ENCODE data around the gene CLTB. TPM values are rescaled to one million over a fixed set of nuclear protein-coding genes. Genes with fewer than 3 reads are reported as not detected.
A peak's percentile ranks its signal among the peaks of the same experiment; 100 is the strongest.

Gene CLTB
- polyA plus RNA-seq, 2 of the 4 experiments (the other 2 are of a cell fraction): 42.2 to 47.4 TPM

DNA sequence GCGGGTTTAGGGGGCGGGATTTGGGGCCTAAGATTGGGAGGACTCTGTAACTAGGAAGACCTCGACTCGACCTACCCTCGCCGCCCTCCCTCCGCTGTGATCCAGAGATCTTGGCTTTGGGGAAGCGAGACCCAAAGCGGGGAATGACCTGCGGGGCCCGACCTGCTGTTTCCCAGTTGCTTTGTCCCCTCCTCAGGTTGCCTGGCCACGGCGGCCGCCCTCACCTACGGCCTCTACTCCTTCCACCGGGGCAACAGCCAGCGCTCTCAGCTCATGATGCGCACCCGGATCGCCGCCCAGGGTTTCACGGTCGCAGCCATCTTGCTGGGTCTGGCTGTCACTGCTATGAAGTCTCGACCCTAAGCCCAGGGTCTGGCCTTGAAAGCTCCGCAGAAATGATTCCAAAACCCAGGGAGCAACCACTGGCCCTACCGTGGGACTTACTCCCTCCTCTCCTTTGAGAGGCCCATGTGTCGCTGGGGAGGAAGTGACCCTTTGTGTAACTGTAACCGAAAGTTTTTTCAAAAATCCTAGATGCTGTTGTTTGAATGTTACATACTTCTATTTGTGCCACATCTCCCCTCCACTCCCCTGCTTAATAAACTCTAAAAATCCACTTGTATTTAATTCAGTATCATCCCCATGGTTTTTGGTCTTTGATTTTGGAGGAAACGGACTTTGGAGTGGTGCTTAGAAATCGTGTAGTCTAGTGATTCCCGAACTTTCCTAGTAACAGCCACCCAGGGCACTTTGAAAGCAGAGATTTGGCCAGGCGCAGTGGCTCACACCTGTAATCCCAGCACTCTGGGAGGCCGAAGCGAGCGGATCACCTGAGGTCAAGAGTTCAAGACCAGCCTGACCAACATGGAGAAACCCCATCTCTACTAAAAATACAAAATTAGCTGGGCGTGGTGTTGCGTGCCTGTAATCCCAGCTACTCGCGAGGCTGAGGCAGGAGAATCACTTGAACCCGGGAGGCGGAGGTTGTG lies 26.9 kb downstream of the CLTB start:
- H3K4me2 ChIP-seq: peak overlapping the region; percentile 89
- peak overlapping the region; percentile 89 to 94 for H3K27ac ChIP-seq
- DNase-seq (ENCODE audit: low read depth in 1 of 2, low spot score in 1 of 2): no peak
- no peaks in the 10 kb centered on the region for H3K9me3 ChIP-seq
- ChIA-PET POLR2A (interaction anchor here (0.7 to 1.8 kb wide), 3 partner anchors 17 to 149 kb away, joined by 3 to 6 read pairs (median 5); partner anchors contain the start of gene FAF2), CTCF (interaction anchor here (0.6 kb wide), 1 partner anchor 216 kb away, joined by 3 read pairs; no protein-coding TSS in a partner anchor)
- peak overlapping the region; percentile 73 for H3K4me3 ChIP-seq
- peak; percentile 73 to 74 for ATAC-seq
- H3K4me1 ChIP-seq: peaks cover 16% of the 10 kb centered on the region
- FAIRE-seq: no peak
- TF ChIP-seq FOSB (CRISPR knock-in tag; IDR thresholded peaks at IDR 0.05) (no peak), EP300 (IDR thresholded peaks at IDR 0.05) (no peak), KDM5A (IDR thresholded peaks at IDR 0.05) (no peak), ESRRA (IDR thresholded peaks at IDR 0.05; ENCODE audit: borderline replicate concordance, low read length) (no peak), FOSL2 (IDR thresholded peaks at IDR 0.05) (no peak), FOSL2 (CRISPR knock-in tag; IDR thresholded peaks at IDR 0.05) (no peak), RARB (CRISPR knock-in tag; IDR thresholded peaks at IDR 0.05) (no peak), ATOH8 (CRISPR knock-in tag; IDR thresholded peaks at IDR 0.05; ENCODE audit: low read depth) (no peak), EHMT2 (IDR thresholded peaks at IDR 0.05; ENCODE audit: low read depth) (no peak), CHD4 (IDR thresholded peaks at IDR 0.05; ENCODE audit: borderline replicate concordance) (no peak), RAD21 (conservative IDR thresholded peaks at IDR 0.05 in 1 of 2, IDR thresholded peaks at IDR 0.05 in 1 of 2) (no peak), RCOR1 (IDR thresholded peaks at IDR 0.05; ENCODE audit: low read depth, low read length) (no peak), JUN (IDR thresholded peaks at IDR 0.05) (peak in 1 of 2 experiments; percentile 16; a peak in 3 of 5 replicates), PHF8 (IDR thresholded peaks at IDR 0.05; ENCODE audit: borderline replicate concordance, low read depth) (no peak), FOXS1 (CRISPR knock-in tag; IDR thresholded peaks at IDR 0.05) (no peak), HEYL (CRISPR knock-in tag; IDR thresholded peaks at IDR 0.05) (no peak), POLR2A (IDR thresholded peaks at IDR 0.05; ENCODE audit: low read length) (peak; percentile 69), SMC3 (IDR thresholded peaks at IDR 0.05) (no peak), CEBPB (IDR thresholded peaks at IDR 0.05) (no peak), TFCP2L1 (CRISPR knock-in tag; IDR thresholded peaks at IDR 0.05) (no peak), BCL3 (IDR thresholded peaks at IDR 0.05) (peak; percentile 45; the same call in 1 of the 3 replicates), ZFP36 (IDR thresholded peaks at IDR 0.05; ENCODE audit: borderline replicate concordance, partially characterized antibody) (no peak), MAFK (IDR thresholded peaks at IDR 0.05; ENCODE audit: partially characterized antibody) (no peak)
- TF ChIP-seq, protein P1, sequence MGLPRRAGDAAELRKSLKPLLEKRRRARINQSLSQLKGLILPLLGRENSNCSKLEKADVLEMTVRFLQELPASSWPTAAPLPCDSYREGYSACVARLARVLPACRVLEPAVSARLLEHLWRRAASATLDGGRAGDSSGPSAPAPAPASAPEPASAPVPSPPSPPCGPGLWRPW (IDR thresholded peaks at IDR 0.05): no peak
- 33% methylated on average over 36 of the region's 41 CpGs for WGBS (ENCODE audit: missing lambda C conversion rate)

All from A549 (cell line).